DND-41 (cell line): Measurements from ENCODE around the gene CDS1.

ENCODE experiments used
- EZH2 ChIP-seq: IDR thresholded peaks from 3 replicates; pipeline ENCODE4 v1.6.1; 2012; ENCODE audit warnings: borderline replicate concordance, low read depth, mild to moderate bottlenecking, moderate library complexity, low read length, inconsistent platforms; ENCODE audit not compliant: severe bottlenecking
- TF ChIP-seq, protein P1 (sequence below): IDR thresholded peaks from 2 replicates; pipeline ENCODE4 v1.5.1; 2012; ENCODE audit warnings: borderline replicate concordance, low read length, moderate library complexity, mild to moderate bottlenecking; ENCODE audit not compliant: poor library complexity, severe bottlenecking; ENCODE audit errors: extremely low read depth

DNA sequence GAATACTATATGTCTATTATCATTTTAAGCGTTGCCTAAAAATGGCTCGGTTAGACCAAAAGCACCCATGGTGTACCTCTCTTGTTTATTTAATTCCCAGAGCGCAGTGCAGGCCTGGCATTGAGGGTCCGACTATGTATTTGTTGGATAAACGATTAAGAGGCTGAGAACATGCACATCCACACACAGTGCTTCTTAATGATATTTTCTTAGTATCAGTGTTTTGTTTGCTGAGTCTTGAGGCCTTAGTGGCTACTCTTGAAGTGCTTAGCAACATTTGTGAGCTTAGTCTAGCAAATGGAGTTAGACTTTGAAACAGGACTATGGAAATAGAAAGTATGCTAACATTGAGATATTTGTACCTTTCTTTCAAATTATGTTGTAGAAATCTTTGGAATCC, 43.7 kb downstream of the CDS1 start:
- TF ChIP-seq, protein P1, sequence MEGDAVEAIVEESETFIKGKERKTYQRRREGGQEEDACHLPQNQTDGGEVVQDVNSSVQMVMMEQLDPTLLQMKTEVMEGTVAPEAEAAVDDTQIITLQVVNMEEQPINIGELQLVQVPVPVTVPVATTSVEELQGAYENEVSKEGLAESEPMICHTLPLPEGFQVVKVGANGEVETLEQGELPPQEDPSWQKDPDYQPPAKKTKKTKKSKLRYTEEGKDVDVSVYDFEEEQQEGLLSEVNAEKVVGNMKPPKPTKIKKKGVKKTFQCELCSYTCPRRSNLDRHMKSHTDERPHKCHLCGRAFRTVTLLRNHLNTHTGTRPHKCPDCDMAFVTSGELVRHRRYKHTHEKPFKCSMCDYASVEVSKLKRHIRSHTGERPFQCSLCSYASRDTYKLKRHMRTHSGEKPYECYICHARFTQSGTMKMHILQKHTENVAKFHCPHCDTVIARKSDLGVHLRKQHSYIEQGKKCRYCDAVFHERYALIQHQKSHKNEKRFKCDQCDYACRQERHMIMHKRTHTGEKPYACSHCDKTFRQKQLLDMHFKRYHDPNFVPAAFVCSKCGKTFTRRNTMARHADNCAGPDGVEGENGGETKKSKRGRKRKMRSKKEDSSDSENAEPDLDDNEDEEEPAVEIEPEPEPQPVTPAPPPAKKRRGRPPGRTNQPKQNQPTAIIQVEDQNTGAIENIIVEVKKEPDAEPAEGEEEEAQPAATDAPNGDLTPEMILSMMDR: no peak
- no peak for TF ChIP-seq EZH2
